DMS53 treated with DMSO at 0.1 percent for 48 hours (cell line): Measurements from ENCODE around the gene NFATC1.
"Not testable (repeated sequence)": the region's sequence is repeated elsewhere in the genome, so short reads cannot be mapped to it uniquely, and the experiment has no call there.

Source experiments
- DNase-seq: peaks from one replicate; lab custom pipeline; 2025; ENCODE audit not compliant: unreplicated experiment; lab: John Stamatoyannopoulos, UW

Gene NFATC1

DNA sequence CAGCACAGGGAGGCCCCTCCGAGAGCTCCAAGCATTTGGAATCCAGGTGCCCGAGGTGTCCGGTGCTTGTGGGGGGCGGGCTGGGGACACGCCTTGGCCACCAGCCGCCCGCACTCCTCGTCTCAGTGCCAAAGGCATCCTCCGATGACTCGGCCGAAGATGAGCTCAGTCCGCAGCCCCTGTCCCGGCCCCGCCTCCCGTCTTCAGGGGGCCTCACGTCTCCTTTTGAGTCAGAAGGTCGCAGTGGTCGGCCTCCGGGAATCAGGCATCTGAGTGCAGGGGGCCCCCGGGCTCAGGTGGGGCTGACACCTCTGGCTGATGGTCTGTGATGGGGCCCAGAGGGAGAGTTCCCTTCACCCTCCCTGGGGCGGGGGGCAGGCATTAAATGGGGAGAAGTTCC, 74.8 kb downstream of the NFATC1 start:
- DNase-seq = no peak

DNA sequence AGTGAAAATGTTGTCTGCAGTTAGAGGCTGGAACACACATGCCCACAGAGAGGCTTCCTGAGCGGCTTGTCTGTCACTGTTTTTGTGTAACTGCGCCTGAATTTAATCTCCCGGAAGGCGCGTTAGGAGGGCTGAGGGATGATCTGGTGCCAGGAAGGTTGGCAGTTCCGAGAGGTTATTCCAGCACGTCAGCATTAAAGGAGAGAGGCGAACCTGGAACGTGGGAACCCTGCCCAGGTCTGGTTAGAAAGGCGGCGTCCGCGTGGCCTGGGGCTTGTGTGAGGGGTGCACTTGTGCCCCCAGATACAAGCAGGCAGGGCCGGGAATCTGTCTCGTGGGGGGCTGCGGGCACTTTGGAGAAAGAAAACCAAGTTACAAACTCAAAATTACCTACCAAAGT, 75.3 kb downstream of the NFATC1 start:
- DNase-seq = no peak

DNA sequence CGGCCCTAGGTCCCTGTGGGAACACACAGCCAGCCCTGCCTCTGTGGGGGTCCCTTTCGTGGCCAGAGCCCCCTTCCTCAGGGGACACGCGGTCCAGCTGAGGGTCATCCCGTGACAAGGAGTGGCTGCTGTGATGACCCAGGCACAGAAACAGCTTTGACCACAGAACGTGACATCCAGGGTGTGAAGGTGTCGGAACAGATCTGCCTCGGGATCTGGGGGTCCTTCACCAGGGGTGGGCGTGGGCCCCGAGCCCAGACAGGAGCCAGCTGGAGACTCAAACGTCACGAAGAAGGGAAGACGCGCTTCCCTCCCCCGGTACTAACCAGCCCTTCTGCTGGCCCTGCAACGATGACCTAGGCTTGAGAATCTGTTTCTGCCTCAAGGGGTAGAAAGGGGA, 75.9 kb downstream of the NFATC1 start:
- no peak for DNase-seq

DNA sequence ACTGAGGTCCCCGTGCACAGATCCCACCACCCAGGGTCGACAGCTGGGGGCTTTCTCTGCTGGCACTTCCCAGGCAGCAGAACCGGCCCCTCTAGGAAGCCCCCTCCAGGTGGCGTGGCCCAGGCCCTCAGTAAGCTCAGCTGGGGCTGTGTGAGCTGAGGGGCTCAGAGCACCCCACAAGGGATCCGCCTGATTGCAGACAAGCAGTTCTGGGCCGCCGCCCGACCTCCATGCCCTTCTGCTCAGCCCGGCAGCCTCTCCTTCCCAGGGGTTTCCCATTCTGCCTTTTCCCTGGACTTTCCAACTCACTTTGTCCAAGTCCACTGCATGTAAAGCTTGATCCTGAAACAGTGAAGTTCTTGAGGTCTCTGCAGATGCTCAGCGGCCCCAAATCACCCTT, 76.4 kb downstream of the NFATC1 start:
- no peak for DNase-seq

DNA sequence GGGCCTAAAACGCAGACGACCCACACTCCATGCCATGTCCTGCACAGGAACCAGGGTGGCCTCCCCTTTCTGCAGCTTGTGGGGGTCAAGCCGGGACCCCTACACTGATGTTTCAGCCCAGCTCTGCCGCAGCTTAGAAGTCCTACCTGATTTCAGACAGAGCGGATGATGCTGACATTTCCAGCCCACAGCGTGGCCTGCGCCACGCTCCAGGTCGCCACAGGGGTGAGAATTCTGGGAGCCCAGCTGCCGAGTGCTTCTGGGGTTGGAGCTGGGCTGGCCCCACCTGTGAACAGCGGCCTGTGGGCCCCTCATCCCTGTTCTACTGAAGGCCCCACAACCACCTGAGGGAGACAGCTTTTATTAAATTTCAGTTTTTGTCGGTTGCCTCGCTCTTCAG, 77.2 kb downstream of the NFATC1 start:
- no peak for DNase-seq

DNA sequence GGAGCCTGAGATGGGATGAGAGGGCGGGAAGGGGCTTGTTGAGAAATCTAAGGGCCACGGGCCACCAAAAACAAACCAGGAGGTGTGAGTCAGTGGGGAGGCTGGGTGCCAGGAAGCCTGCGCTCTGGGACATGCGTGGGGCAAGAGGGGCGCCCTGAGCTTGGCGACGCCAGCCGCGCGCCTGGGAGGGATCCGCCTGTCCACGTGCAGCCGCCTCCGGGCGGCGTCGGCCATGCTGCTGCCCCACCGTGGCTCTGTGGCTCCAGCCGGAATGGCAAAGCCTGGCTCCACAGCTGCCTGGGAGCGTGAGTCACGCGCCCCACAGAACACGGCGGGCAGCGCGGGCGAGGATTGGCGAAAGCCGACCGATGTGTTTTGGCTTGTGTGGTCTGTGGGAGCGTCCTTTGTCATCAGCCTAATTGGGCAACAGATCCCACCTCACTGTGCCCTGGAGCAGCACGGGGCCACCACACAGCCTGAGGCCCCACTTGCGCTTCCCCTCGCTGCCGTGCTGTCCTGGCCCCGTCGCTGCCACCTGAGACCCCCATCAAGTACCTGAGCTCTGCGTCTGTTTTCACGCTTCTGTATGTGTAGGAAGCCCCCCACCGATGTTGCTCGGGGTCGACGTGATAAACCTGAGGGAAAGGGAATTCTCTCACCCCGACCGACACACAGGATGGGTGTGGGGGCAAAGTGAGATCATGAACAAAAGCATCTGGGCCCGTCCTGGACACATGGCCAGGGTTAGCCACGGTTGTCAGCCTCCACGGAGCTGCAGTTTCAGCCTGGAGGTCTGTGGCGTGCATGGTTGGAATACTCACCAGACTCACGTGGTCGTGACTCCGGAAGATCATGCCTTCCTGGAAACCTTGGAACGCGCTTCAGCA, 80.5 kb downstream of the NFATC1 start:
- no peak for DNase-seq

DNA sequence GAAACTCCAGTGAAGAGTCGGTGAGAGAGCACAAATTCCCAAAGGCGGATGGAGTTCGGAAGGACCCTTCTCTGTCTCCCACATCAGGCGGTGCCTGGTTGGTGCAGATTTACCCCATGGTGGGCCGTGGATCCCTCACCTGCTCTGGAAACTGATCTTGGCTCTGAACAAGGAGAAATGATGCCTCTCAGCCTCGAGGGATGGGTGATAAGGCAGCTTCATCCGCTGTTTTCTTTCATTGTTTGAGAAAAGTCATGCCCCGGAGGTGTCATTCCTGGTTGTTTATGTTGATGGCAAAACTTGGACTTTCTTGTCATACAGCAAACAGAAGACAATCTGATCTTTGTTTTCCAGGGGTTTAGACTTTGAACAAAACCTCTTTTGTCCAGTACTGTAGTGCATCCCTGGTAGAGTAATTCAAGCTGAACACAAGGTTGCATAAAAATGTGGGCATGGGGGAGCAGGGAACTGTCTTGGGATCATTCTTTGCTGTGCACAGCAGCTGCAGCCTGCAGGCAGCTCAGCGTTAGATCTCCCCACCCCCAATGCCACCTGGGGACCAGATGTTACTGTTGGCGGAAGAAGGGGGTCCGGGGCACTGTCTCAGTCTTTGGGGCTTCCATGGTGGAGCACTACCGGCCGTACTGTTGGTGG, 81.3 kb downstream of the NFATC1 start:
- DNase-seq = no peak

DNA sequence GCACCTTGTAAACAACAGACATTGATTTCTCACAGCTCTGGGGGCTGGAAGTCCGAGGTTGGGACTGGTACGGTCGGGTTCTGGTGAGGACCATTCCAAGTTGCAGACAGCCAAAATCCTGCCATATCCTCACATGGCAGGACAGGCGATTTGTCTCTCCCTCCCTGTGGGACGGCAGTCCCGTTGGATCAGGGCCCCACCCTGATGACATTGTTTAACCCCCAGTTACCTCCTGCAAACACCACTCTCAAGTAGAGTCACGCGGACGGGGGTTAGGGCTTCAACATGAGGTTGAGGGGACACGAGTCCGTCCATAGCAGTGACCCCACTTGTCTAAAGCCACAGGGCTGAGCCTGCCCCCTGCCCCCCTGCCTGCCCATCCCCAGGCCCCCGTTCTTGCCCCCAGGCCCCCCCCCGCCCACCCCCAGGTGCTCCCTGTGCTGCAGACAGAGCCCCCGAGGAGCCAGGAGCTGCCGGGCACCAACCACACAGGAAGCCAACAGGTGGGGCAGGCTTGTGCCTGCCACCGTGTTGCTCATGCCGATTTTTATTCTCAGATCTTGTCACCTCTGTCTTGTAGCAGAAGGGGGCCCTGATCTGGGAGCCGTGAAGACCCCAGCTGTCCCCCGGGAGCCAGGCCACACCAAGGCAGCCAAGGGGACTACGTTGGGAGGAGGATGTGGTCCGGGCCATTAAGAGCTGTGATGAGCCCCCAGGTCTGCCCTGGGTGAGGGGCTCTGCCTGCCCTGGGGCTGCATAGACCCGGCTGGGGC, 82.2 kb downstream of the NFATC1 start:
- DNase-seq = no peak

DNA sequence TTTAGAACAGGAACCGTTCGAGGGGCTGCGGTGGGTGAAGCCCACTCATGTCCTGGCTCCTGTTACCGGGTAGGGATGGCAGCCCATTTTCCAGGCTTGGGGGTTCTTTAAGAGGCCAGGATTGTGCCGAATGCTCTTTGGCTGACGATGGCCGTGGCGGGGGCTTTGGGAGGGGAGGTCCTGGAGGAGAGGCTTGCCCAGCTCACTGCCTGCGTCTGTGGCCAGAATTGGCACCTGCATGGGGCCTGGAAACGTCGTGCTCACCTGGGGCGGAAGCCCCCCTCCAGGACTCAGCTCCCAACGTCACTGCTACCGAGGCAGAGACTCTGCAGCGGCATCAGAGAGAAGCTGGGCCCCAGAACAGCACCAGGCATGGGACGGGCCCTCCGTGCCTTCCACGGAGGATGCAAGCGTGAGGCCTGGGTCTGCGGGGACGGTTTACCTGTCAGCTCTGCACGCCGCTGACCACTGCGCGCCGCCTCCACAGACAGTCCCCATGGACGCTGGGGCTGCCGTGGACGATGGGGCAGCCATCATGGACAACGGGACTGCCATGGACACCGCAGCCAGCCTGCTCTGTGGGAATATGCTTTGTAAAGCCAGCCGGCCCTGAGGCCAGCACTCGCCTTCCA, 82.9 kb downstream of the NFATC1 start:
- DNase-seq = no peak

DNA sequence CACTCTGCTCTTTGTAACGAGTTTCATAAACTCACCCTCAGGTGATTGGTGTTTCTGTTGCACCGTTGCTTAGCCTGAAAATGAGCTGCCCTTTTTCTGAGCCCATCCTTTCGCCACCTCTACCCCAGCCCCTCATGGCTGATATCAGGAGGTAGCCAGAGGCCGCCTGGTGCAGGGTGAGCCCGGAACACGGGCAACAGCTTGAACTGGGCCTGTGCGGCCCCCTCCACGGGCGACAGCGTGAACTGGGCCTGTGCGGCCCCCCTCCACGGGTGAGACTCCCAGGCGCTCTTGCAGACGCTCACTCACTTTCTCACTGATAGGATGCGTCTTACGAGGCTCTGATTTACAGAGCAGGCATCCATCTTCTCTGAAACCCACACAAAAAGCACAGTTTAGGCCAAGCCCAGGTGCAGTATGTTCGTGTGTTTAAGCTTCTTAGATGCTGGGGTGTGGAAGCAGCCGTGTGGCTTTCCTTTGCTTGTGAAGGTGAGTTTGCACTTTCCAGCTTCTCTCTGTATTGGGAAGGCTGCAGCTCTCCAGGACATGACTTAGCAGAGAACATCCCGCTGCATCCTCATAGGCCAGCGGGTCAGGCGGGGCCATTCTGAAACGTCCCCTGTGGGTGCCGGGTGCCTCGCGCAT, 83.5 kb downstream of the NFATC1 start:
- DNase-seq = no peak

DNA sequence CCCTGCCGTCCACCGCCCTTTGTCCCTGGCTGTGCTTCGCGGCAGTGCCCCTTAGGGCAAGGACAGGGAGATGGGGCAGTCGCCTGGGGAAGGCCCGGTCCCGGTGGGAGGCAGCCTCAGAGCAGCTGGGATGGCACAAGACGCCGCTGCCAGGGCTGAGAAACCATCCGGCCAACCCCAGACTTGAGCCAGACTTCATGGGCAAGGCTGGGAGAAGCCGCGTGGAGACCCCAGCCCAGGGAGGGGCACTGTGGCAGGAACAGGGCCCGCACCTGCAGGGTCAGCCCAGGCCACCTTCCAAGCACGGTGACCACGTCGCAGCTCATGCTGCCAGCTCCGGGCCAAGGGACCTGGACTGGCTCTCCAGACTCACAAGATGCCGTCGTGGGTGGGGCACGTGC, 84.0 kb downstream of the NFATC1 start:
- no peak for DNase-seq

DNA sequence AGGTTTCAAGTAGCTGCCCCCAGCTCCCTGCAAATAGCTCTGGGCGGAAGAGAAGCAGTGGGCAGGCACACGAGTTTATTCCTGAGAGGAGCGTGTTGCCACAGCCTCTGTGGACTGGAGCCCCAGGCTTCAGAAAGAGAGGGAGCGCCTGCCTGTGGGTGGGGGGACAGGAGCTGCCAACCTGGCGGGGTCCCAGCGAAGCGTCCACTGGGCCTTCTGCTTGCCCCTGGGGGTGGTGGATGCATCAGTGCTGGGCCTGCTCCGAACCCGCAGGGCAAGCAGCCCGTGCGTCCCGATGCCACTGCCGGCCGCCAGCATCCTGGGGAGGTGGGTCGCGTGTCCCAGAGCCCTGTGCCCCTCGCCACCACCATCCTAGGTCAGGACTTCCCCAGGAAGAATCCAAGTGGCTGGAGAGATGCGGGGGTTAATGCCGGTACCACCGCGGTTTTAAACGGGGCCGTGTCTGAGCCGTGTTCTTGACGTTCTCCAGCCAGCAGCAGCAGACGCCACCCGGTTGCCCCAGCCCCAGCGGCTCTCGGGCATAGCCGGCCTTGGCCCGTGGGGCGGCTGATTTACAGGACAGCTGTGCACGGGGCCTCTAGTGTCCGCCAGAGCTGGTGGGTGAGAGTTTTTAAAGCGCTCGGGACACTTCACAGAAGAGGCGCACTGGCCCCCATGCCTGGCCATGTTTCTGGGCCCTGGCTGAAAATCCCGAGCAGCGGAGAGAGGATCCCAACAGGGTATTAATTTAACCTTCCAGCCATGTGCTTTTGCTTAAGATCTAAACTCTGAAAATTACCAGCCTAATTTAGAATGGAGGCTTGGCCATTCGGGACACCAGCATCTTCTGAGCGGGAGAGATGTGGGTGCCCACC, 84.7 kb downstream of the NFATC1 start:
- DNase-seq = no peak

DNA sequence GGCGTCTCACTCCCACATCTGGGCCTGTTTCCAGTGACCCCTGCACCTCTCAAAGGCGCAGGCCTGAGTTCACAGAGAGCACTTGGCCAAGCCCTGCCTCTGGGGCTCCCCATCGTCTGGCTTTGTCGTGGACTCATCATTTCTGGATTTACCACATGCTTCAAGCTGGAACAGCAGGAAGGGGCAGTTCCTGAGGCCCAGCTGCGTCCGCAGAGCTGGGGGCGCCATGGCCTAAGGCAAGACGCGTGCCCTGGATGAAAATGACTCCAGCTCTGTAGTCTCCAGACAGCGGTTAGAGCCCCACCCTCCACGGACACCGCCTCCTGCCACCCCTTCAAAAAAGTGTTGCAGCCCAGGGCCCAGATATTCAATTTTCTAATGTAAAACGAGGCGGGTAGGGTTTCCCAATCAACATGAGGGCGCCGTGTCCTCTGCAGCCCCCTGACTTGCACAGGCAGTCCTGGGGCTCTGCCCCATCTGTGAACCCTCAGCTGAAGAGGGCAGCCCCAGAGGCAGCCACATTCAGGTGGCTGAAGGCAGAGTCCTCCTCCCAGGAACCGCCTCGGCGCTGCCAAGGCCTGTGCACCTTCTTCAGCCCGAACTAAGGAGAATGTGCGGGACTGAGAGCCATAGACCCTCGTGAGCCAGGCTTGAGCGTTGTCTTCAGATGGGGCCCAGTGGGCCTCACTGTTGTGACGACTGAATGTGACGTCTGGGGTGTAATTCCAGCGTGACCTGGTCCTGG, 85.5 kb downstream of the NFATC1 start:
- DNase-seq = no peak

DNA sequence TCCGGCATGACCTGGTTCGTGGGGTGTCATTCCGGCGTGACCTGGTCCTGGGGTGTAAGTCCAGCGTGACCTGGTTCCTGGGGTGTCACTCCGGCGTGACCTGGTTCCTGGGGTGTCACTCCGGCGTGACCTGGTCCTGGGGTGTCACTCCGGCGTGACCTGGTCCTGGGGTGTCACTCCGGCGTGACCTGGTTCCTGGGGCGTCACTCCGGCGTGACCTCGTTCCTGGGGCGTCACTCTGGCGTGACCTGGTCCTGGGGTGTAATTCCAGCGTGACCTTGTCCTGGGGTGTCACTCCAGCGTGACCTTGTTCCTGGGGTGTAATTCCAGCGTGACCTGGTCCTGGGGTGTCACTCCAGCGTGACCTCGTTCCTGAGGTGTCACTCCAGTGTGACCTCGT, 87.7 kb downstream of the NFATC1 start:
- not testable (repeated sequence) for DNase-seq

DNA sequence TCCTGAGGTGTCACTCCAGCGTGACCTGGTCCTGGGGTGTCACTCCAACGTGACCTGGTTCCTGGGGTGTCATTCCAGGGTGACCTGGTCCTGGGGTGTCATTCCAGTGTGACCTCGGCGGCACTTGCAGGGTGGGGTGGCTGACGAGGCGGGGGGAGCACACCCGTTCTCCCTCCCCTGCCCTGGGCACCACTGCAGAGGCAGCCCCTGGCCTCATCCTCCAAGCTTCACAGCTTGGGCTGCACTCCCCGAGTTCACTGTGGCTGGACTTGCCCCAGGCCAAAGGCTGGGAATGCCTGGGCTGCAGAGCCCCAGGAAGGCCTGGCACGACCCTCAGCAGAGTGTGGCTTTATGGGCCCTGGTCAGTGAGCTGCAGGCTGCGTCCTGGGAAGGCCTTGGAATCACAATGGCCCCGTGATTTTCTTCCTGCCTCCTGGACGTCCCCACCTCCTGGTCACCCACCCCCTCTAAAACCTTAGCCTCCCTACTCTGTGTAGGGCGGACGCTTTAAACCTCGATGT, 88.3 kb downstream of the NFATC1 start:
- no peak for DNase-seq

DNA sequence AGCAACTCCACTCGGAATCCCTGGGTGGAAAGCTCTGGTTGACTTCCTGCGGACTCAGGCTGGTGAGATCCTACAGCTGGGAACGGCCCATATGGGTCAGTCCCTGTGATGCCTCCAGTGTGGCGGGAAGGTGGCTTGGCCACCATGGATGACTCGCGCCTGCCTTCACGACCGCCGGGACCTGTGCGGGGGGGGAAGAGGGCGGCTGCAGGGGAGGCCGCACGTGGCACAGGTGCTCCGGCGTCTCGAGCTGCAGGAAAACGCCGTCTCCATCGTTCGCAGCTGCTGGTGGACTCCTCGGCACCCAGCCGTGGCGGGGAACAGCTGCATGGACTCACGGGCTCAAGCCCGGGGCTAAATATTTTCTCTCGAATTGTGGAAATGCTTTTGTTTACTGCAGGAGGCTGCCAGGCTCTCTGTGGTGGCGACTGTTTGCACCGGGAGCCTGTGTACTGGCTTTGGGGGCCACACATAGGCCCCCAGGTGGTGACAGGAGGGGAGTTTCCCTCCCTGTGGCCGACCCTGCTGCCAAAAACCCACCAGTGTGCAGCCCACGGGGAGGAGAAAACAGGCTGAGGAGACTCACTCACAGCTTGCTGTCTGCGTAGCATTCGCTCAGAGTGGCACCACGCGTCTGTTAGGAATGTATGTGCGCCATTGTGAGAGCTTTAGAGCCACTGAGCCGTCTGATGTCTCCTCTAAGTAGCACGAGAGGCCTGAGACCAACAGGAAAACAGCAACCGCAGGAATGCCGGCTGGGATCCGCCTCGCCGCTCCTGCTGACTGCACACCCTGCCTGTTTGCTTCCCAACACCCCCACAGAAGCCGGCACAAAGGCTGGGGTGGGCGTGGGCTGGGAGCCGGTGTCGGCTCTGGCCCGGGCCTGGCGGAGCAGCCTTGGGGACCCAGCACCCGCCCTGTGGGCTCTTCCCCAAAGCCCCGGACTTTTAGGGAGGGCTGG, 89.2 kb downstream of the NFATC1 start:
- DNase-seq = no peak

DNA sequence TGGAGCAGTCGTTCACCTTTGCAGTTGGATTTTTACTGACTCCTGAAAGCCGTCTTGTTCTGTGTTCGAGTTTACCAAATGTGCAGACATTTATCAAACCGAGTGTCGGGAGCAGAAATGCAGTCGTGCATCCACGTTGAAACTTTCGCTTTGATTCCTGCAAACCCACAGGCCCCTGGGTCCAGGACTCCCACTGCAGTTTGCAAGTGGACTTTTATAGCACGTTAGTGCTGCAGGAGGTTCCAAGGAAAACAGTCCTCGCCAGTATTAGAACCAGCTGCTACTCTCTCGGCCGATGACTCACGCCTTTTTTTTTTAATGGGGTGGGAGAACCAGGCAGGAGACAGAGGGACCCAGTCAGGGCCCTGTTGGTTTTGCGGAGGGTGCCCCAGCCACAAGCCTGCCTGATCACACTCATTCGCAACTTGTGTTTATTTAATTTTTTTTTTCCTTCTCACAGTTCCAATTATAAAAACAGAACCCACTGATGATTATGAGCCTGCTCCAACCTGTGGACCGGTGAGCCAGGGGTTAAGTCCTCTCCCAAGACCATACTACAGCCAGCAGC, 90.1 kb downstream of the NFATC1 start:
- no peak for DNase-seq
